Measurements from ENCODE around the gene MLN.

The MLN gene

DNA sequence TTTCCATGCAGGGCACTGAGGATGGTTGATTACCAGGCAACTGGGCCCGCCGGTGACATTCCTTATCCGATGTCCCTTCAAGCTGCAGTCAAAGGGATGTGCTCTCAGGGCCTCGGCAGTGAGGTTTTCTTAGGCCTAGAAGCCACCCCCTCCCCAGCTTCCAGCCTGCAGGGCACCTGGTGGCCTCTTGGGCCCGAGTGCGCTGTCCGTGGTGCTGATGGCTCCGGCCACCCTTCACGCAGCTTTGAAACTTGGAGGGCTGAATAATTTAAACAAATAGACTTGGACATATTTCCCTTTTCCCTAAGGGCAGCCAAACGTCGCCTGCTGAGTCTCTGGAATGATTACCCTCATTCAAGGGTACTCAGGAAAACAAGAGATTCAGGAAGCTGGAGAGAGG, 8.9 kb upstream of the MLN start:
- TF ChIP-seq, protein P1, sequence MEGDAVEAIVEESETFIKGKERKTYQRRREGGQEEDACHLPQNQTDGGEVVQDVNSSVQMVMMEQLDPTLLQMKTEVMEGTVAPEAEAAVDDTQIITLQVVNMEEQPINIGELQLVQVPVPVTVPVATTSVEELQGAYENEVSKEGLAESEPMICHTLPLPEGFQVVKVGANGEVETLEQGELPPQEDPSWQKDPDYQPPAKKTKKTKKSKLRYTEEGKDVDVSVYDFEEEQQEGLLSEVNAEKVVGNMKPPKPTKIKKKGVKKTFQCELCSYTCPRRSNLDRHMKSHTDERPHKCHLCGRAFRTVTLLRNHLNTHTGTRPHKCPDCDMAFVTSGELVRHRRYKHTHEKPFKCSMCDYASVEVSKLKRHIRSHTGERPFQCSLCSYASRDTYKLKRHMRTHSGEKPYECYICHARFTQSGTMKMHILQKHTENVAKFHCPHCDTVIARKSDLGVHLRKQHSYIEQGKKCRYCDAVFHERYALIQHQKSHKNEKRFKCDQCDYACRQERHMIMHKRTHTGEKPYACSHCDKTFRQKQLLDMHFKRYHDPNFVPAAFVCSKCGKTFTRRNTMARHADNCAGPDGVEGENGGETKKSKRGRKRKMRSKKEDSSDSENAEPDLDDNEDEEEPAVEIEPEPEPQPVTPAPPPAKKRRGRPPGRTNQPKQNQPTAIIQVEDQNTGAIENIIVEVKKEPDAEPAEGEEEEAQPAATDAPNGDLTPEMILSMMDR (conservative IDR thresholded peaks at IDR 0.05), result no peak; the same call in 1 of the 2 replicates
- TF ChIP-seq ZFX (IDR thresholded peaks at IDR 0.05), result no peak
- H3K27ac ChIP-seq, result no peak overlapping the region

DNA sequence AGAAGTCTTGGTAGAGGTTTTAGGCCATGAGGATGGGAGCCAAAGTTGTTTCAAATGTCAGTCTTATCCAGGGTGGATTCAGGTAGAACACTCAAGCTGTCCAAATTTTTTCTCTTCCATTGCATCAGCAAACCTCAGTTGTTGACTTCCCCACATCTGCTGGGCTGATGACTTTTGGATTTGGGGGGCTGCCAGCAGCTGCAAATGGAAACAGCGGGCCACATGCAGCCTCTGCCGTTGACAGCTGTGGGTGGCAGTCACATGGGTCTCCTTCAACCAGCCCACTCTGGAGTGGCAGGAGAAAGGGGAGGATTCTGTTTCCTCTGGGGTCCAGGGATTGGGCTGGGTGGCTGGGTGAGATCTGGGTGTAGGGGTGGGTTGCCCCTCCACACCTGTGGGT, 5.8 kb upstream of the MLN start:
- no peak overlapping the region for H3K27ac ChIP-seq
- TF ChIP-seq ZFX (IDR thresholded peaks at IDR 0.05), result no peak

DNA sequence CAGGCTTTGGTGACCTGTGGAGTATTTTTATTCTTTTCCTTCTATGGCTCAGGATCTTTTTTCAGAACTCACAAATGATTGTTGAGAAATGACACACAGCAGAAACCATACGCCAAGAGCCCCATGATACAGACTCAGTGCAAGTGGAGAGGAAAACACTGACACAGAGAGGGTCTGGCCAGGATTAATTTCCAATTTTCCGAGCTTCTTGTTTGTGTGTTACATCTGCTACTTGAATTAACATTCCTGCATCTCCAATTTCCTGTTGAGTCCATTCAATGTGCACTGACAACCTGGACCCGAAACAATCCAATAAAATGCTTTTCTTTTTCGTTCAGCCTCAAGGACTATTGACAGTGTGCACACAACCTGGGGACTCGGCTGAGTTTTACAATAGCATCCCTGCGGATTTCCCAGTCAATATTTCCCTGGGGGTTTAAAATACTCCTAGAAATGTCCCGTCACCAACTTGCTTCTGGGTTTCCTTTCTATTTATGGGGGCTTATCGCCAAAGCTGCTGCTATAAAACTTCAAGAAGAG, 4.9 kb upstream of the MLN start:
- no peak overlapping the region for H3K27ac ChIP-seq
- no peak for TF ChIP-seq ZFX (IDR thresholded peaks at IDR 0.05)
- TF ChIP-seq, protein P1 (conservative IDR thresholded peaks at IDR 0.05), result no peak

DNA sequence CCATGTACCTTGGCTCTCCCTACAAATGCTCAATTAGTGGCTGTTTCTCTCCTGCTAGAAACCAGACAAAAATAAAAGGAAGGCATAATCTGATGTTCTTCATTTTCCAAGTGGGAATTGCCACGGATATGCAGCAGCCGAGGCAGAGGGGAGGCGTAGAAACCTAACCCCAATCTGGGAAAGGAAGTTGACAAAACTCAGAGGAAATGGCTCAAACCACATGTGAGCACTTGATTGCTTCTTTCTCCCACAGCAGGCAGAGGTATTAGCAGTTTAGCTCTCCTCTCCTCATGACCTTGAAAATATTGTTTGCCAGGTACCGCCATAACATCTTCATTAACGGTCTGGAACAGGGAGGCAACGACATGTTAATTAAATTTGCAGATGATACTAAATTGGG, 3.8 kb upstream of the MLN start:
- TF ChIP-seq, protein P1 (conservative IDR thresholded peaks at IDR 0.05), result no peak
- TF ChIP-seq ZFX (IDR thresholded peaks at IDR 0.05), result no peak
- no peak overlapping the region for H3K27ac ChIP-seq

DNA sequence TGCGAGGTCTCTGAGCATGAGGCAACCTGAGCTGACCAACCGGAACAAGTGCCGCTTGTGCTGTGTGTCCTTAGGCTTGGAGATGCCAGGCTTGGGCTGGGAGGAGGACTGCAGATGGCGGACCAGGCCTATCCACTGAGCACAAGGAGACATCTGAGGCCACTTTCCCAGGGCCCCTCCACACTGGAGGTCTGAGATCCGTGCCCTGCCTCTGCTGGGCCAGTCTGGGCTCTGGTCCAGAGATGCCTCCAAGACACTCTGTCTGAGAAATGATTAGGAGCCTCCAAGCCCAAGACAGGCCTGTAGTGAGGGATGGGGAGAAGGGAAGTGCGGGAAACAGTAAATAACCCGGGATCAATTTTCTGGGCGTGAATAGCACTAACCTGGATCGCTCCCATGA, 3.0 kb upstream of the MLN start:
- H3K27ac ChIP-seq, result no peak overlapping the region
- TF ChIP-seq, protein P1 (conservative IDR thresholded peaks at IDR 0.05), result no peak
- TF ChIP-seq ZFX (IDR thresholded peaks at IDR 0.05), result no peak

DNA sequence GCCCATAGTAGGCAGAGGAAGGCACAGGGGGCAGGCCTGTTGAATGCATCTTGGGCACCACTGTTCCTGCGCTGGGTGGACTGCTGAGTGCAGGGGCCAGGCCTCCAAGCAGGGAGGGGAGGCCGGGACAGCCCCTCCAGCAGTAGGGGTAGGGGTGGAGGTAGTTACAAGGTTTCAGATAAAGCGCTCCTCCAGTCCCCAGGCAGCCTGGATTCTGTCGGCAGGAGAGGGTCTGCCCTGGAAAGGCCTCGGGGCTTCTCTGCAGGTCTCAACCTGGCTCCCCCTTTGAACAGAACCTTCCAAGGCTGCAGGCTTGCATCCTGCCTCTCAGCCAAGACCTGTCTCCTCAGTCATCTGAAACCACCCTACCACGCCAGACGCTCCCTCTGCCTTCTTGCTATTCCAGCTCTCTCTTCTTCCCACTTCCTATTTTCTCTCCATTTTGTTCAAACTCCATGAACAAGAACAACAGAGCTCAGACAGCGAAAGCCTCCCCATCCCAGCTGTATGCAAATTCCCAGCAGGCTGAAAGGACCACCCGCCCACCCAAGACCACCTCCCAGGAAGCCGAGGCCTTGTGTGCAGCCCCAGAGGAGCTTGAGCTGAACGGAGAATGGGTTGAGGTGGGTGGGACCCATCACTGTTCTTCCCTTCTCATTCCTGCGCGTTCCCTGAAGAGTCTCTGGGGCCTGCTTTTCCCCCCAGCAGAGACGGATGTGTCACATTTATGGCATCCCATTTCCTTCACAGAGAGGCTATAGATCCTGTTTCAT, 1.4 kb downstream of the MLN start:
- no peak for TF ChIP-seq ZFX (IDR thresholded peaks at IDR 0.05)
- TF ChIP-seq, protein P1 (conservative IDR thresholded peaks at IDR 0.05), result no peak
- H3K27ac ChIP-seq, result no peak overlapping the region

DNA sequence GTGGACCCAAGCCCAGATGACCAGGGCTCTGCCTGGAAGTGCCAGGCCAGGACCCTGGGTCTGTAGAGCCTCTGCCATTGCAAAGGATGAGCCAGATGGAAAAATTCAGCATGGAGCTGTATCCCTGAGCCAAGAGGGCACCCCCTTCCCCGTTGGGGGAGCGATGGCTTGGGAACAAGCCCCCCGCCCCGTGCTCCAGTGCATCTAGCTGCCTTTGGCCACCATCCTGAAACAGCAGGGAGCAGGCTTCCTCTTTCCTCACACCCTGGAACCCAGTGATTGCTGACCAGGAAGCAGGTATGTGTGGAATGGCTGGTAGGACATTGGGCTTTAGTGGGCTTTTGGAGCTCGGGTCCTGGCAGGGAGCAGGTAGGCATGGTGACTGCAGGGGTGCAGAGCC, 2.2 kb downstream of the MLN start:
- TF ChIP-seq, protein P1 (conservative IDR thresholded peaks at IDR 0.05), result no peak
- TF ChIP-seq ZFX (IDR thresholded peaks at IDR 0.05), result no peak
- H3K27ac ChIP-seq, result no peak overlapping the region
